GM12872 (cell line): Measurements from ENCODE around the gene STIP1.

Source experiments
- TF ChIP-seq, protein P1 (sequence below): IDR thresholded peaks from 3 replicates; pipeline ENCODE4 v1.5.1; 2011; ENCODE audit warnings: low read depth, mild to moderate bottlenecking, low read length, moderate library complexity; ENCODE audit not compliant: insufficient read depth

Gene STIP1

DNA sequence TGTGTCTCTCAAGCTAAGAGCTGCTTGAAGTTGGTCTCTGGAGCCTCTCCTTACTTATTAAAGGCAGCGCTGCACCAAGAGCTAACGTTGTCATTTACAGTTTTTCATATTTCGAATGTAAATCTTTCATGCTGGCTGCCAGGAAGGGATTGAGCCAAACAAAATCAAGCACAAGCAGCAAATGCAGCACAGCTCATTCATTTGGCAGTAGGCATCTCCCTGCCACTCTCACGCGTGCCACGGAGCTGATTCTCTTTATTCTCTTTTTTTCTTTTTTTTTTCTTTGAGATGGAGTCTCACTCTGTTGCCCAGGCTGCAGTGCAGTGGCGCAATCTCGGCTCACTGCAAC, 47.0 kb downstream of the STIP1 start:
- TF ChIP-seq, protein P1, sequence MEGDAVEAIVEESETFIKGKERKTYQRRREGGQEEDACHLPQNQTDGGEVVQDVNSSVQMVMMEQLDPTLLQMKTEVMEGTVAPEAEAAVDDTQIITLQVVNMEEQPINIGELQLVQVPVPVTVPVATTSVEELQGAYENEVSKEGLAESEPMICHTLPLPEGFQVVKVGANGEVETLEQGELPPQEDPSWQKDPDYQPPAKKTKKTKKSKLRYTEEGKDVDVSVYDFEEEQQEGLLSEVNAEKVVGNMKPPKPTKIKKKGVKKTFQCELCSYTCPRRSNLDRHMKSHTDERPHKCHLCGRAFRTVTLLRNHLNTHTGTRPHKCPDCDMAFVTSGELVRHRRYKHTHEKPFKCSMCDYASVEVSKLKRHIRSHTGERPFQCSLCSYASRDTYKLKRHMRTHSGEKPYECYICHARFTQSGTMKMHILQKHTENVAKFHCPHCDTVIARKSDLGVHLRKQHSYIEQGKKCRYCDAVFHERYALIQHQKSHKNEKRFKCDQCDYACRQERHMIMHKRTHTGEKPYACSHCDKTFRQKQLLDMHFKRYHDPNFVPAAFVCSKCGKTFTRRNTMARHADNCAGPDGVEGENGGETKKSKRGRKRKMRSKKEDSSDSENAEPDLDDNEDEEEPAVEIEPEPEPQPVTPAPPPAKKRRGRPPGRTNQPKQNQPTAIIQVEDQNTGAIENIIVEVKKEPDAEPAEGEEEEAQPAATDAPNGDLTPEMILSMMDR = no peak

DNA sequence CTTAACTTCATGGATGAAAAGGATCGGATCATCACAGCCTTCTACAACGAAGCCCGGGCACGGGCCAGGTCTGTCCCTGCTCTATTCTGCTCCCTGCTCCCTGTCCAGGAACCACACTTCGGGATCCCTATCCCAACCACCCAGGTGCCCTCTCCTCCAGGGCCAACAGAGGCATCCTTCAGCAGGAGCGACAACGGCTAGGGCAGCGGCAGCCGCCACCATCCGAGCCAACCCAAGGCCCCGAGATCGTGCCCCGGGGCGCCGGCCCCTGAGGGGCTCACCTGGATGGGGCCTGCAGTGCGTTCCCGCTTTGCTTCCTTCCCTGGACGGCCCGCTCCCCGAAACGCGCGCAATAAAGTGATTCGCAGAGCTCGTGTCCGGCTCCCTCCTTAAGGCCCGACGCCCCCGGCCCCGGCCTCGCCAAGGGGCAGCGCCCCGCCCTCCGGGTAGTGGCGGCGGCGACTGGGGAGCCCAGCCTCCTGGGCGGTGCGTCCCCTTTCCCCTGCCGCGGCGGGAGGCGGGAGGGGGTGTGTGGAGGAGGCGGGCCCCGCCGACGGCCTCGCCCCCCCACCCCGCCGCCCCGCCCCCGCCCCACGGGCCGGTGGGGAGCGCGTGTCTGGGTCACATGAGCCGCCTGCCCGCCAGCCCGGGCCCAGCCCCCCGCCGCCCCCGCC, 48.1 kb downstream of the STIP1 start, which contains the start of gene VEGFB:
TSS of gene VEGFB (plus strand) at position 672 of the 674 bp plus-strand sequence. CDS start 250 bp downstream, outside the sequence.
- TF ChIP-seq, protein P1 = no peak

DNA sequence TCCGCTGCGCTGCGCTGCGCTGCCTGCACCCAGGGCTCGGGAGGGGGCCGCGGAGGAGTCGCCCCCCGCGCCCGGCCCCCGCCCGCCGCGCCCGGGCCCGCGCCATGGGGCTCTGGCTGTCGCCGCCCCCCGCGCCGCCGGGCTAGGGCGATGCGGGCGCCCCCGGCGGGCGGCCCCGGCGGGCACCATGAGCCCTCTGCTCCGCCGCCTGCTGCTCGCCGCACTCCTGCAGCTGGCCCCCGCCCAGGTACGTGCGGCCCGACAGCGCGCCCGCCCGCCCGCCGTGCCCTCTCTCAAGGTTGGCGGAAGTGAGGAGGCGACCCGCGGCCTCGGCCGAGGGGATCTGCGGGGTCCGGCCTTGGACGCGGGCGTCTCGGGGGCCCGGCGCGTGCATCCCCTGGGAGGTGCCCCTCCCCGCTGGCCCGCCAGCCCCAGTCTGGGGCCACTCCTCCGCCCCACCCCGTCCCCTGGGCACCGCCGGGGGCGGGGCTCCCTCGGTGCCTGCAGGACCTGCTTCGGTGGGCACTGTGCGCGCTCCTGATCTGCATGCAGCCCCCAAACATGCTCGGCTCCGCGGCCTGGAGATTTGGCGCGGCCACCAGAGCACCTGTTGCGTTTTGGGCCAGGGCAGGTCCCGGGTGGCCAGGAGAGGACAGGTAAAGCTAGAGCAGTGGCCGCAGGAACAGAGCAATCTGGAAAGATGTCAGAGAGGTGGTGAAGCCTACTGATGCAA, 48.8 kb downstream of the STIP1 start:
- TF ChIP-seq, protein P1 = no peak

DNA sequence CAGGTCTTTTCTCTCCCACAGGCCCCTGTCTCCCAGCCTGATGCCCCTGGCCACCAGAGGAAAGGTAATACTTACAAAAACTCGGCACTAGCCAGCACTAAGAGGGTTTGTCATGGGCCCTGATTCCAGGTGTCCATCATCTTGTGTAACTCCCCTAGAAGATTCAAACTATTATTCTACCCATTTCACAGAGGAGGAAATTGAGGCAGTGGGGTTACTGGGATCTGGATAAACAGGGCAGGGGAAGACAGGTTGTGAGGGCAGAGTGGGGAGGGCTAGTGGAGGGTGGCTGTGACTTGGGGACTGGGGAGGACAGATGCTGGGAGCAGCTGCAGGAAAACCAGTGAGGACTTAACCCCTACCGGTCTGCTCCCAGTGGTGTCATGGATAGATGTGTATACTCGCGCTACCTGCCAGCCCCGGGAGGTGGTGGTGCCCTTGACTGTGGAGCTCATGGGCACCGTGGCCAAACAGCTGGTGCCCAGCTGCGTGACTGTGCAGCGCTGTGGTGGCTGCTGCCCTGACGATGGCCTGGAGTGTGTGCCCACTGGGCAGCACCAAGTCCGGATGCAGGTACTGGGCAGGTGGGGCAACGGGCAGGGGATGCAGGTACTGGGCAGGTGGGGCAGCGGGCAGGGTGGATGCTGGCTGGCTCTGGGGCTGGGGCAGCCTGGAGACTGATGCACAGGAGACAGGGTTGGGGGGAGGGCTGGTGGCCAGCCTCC, 49.6 kb downstream of the STIP1 start:
- TF ChIP-seq, protein P1 = no peak

DNA sequence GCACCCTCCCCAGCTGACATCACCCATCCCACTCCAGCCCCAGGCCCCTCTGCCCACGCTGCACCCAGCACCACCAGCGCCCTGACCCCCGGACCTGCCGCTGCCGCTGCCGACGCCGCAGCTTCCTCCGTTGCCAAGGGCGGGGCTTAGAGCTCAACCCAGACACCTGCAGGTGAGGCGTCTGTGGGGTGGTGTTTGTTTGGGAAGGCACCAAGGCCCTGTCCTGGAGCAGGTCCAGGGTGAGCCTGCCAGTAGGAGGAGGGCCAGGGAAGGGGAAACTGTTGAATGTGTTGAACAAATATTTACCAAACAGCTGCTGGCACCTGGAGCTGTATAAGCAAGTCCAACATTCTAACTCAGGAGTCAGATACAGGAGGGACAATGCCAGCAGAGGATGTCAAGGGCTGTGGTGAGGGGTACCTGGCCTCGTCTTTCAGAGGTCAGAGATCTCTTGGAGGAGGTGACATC, 51.5 kb downstream of the STIP1 start:
- TF ChIP-seq, protein P1 = no peak

DNA sequence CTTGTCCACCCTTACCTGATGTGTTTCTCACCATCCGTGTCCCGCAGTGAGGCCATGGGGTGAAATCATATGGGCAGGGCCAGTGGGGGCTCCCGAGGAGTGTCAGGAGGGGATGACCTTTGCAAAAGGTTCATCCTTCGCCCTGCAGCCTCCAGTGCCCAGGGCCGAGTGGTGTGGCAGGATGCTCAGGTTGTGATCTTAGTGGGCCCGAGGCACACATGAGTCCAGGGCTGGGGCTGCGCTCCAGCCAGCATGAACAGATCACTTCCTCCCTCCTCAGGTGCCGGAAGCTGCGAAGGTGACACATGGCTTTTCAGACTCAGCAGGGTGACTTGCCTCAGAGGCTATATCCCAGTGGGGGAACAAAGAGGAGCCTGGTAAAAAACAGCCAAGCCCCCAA, 52.1 kb downstream of the STIP1 start:
- TF ChIP-seq, protein P1 = no peak

DNA sequence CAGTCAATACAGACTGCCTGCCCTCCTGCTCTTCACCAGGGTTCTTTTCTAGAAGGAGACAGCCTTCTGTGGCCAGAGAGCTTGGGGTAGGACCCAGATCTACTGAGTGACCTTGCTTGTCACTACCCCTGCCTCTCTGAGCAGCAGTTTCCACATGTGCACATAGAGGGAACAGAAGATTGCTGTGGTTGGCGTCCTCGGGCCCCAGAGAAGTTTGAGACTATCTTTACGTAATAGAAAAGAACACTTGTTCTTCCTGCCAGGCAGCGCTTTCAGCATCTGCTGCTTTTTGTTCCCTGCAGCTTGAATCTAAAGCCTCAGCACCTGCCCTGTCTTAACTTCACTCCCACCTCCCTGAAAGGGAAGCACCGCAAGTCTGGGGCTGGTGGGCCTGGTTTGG, 53.0 kb downstream of the STIP1 start:
- TF ChIP-seq, protein P1 = no peak
